ENCODE measurements around the gene PHACTR3. TPM values are rescaled to one million over a fixed set of nuclear protein-coding genes. Genes with fewer than 3 reads are reported as not detected.

Gene PHACTR3
- polyA plus RNA-seq, 2 of the 4 experiments (the other 2 are of a cell fraction) = not detected

DNA sequence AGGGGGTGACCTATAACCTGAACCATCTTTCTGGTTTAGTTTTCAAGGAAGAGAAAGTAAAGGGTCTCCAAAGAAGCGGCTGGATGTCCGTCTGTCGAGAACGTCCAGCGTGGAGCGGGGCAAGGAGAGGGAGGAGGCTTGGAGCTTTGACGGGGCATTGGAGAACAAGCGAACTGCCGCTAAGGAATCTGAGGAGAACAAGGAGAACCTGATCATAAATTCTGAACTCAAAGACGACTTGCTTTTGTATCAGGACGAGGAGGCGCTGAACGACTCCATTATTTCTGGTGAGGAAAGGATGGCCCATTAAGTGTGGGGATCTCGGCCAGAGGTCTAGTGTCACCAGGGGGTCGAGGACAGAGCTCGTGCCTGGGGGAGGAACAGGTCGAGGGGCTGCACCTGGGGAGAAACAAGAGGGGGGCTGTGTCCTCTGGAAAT lies 169.9 kb downstream of the PHACTR3 start:
- Histone ChIP-seq H3K4me3 (no peak overlapping the region), H3K27ac (no peak overlapping the region), H3K9me3 (no peaks in the 10 kb centered on the region), H3K4me1 (no peaks in the 10 kb centered on the region), H3K4me2 (no peak overlapping the region)
- TF ChIP-seq SMC3 (IDR thresholded peaks at IDR 0.05) (no peak), SREBF2 (IDR thresholded peaks at IDR 0.05) (no peak), PBX3 (IDR thresholded peaks at IDR 0.05) (no peak), ATOH8 (CRISPR knock-in tag; IDR thresholded peaks at IDR 0.05; ENCODE audit: low read depth) (no peak), POLR2A (IDR thresholded peaks at IDR 0.05; ENCODE audit: low read length) (no peak), MAZ (IDR thresholded peaks at IDR 0.05; ENCODE audit: borderline replicate concordance, low read depth, low read length) (no peak), HEYL (CRISPR knock-in tag; IDR thresholded peaks at IDR 0.05) (no peak), NFE2L2 (conservative IDR thresholded peaks at IDR 0.05; ENCODE audit: low read length) (no peak), EHMT2 (IDR thresholded peaks at IDR 0.05; ENCODE audit: low read depth) (no peak), FOSB (CRISPR knock-in tag; IDR thresholded peaks at IDR 0.05) (no peak), HES2 (IDR thresholded peaks at IDR 0.05) (no peak), RARB (CRISPR knock-in tag; IDR thresholded peaks at IDR 0.05) (no peak), ZC3H11A (IDR thresholded peaks at IDR 0.05) (no peak), CEBPB (IDR thresholded peaks at IDR 0.05) (no peak)
- TF ChIP-seq, protein P1, sequence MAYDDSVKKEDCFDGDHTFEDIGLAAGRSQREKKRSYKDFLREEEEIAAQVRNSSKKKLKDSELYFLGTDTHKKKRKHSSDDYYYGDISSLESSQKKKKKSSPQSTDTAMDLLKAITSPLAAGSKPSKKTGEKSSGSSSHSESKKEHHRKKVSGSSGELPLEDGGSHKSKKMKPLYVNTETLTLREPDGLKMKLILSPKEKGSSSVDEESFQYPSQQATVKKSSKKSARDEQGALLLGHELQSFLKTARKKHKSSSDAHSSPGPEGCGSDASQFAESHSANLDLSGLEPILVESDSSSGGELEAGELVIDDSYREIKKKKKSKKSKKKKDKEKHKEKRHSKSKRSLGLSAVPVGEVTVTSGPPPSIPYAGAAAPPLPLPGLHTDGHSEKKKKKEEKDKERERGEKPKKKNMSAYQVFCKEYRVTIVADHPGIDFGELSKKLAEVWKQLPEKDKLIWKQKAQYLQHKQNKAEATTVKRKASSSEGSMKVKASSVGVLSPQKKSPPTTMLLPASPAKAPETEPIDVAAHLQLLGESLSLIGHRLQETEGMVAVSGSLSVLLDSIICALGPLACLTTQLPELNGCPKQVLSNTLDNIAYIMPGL (CRISPR knock-in tag; IDR thresholded peaks at IDR 0.05; ENCODE audit: borderline replicate concordance) = no peak
- TF ChIP-seq, protein P2, sequence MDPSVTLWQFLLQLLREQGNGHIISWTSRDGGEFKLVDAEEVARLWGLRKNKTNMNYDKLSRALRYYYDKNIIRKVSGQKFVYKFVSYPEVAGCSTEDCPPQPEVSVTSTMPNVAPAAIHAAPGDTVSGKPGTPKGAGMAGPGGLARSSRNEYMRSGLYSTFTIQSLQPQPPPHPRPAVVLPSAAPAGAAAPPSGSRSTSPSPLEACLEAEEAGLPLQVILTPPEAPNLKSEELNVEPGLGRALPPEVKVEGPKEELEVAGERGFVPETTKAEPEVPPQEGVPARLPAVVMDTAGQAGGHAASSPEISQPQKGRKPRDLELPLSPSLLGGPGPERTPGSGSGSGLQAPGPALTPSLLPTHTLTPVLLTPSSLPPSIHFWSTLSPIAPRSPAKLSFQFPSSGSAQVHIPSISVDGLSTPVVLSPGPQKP (IDR thresholded peaks at IDR 0.05; ENCODE audit: low read depth, low read length) = no peak
- DNase-seq (ENCODE audit: low read depth in 1 of 2, low spot score in 1 of 2) = no peak
- ATAC-seq = no peak
- WGBS (ENCODE audit: missing lambda C conversion rate) = 54% methylated on average over 17 of the region's 17 CpGs
- CTCF ChIA-PET = interaction anchor here (1.2 to 1.5 kb wide), 2 partner anchors 9 to 203 kb away, joined by 3 to 8 read pairs; no protein-coding TSS in a partner anchor
- FAIRE-seq = no peak
- POLR2A ChIA-PET = no interaction called here

DNA sequence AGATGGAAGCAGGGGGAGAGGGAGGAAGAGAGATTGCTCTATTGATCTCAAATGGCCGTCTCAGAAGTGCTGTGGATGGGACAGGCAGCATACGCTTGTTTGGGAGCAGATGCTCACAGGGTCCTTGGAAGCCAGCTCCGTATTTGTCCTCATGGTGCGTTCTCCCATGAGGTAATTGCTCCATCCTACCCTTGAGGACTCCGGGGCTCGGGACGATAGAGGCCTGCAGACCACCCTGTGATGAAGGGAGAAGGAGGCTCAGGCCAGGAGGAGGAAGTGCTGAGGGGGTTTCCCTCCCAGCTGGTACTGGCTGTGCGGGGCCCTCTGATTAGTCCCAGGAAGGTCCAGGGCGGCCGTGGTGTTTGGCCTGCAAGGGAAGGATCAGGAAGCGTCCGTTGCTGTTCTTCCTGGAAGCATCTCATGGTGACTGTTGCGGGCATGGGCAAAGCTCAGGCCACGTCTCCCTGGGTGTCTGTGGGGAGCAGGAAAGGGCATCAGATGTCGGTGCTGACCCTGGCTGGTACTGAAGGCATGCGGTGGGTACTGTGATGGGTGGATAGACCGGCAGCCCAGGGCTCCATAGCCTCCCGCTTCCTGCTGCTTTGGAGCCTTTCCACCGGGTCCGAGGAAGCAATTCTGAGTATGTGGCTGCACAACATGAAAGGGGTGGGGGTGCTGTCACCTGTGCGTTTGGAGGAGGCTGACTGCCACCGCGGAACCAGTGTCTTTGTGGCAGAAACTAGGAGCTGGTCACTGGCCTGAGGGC lies 170.8 kb downstream of the PHACTR3 start:
- H3K27ac ChIP-seq = no peak overlapping the region
- FAIRE-seq (no peak), ATAC-seq (no peak), DNase-seq (ENCODE audit: low read depth in 1 of 2, low spot score in 1 of 2) (no peak)
- 47% methylated on average over 17 of the region's 23 CpGs for WGBS (ENCODE audit: missing lambda C conversion rate)
- CTCF ChIA-PET = interaction anchor here (1.2 to 1.5 kb wide), 2 partner anchors 9 to 204 kb away, joined by 3 to 8 read pairs; no protein-coding TSS in a partner anchor
- no peak overlapping the region for H3K4me3 ChIP-seq
- no peaks in the 10 kb centered on the region for H3K9me3 ChIP-seq
- no peak overlapping the region for H3K4me2 ChIP-seq
- no peaks in the 10 kb centered on the region for H3K4me1 ChIP-seq
- POLR2A ChIA-PET = no interaction called here
- no peak for TF ChIP-seq RCOR1 (IDR thresholded peaks at IDR 0.05; ENCODE audit: low read depth, low read length)
- no peak for TF ChIP-seq FOSB (CRISPR knock-in tag; IDR thresholded peaks at IDR 0.05)
- TF ChIP-seq, protein P2 (IDR thresholded peaks at IDR 0.05; ENCODE audit: low read depth, low read length) = no peak
- TF ChIP-seq PBX3 (IDR thresholded peaks at IDR 0.05) = no peak
- TF ChIP-seq ATOH8 (CRISPR knock-in tag; IDR thresholded peaks at IDR 0.05; ENCODE audit: low read depth) = no peak
- TF ChIP-seq ZNF302 (CRISPR knock-in tag; IDR thresholded peaks at IDR 0.05) = no peak
- TF ChIP-seq EHMT2 (IDR thresholded peaks at IDR 0.05; ENCODE audit: low read depth) = no peak
- no peak for TF ChIP-seq JUN (IDR thresholded peaks at IDR 0.05)
- no peak for TF ChIP-seq POLR2A (IDR thresholded peaks at IDR 0.05; ENCODE audit: low read length)
- TF ChIP-seq JUNB (IDR thresholded peaks at IDR 0.05) = no peak
- TF ChIP-seq RNF2 (IDR thresholded peaks at IDR 0.05; ENCODE audit: borderline replicate concordance, low read depth) = no peak
- TF ChIP-seq ESRRA (IDR thresholded peaks at IDR 0.05; ENCODE audit: borderline replicate concordance, low read length) = no peak
- no peak for TF ChIP-seq HDAC2 (IDR thresholded peaks at IDR 0.05)

Data from A549 (cell line).